Hippocampal formation (tissue), 2 donors: ENCODE measurements around the gene KLHL29.

Experiments
- DNase-seq, 2 donors: peaks; one replicate each; lab custom pipeline; 2025; lab: John Stamatoyannopoulos, UW

KLHL29 gene

DNA sequence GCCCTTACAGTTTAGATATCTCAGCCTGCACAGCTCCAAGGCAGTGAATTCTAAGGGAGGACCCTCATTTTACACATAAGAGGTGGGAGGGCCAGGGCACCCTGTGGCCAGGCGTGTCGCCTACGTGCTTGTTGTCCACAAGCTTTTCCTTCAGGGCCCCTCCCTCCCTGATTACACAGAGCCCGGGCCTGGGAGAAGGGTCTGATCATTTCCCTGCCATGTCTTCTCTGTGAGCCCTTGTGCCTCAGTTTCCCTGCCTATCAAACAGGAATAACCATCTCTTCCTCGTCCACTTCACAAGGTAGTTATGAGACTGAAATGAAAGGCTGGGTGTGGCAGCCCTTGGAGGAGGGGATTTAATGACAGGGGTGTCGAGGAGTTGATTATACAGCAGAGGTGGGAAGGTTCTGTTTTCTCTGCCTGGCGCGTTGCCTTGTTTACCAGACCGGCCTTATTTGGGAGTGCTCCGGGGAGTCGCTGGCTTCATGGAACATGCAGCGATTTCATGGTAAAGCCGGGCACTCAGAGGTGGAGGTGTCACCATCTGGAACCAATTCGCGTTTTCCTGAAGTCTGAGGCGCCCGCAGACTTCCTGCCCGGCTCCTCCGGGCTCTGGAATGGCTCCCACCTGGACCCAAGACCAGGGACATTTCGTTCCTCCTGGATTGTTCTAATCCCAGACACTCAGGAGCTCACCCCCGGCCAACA lies 208.9 kb downstream of the KLHL29 start:
- DNase-seq = no peak

GRCh38 chr2:23594460-23594825 lies 209.5 kb downstream of the KLHL29 start:
- no peak for DNase-seq

GRCh38 chr2:23595021-23595420 lies 210.0 kb downstream of the KLHL29 start:
- no peak for DNase-seq

- DNase-seq = peak; percentile 41 to 62
These were observed 210.7 kb downstream of the KLHL29 start for GRCh38 chr2:23595601-23596251.

DNA sequence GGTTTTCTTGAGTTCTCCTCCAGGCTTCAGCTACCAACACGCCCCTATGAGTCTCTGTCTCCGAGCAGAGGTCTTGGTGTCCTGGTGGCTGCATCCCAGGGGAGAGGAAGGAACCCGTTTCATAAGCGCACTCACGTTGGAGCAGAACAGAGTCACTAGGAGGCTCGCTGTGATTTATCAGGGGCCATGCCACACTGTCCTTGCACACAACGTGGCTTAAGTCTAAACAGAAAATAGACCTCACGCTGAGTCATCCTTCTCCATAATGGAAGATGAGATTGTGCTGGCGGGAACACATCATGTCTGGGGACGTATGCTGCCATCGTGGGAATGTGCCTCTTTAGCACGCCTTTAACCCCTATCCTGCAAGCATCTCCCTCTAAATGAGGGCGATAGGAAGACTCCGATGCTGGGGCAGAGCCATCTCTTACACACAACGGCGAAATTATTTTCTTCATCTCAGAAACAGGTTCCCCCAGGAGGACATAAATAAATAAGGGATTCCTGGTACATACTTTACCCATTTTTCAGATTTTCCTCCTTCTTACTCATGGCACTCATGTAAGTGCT lies 211.4 kb downstream of the KLHL29 start:
- DNase-seq = no peak

GRCh38 chr2:23597687-23598086 lies 212.7 kb downstream of the KLHL29 start:
- DNase-seq = no peak

DNA sequence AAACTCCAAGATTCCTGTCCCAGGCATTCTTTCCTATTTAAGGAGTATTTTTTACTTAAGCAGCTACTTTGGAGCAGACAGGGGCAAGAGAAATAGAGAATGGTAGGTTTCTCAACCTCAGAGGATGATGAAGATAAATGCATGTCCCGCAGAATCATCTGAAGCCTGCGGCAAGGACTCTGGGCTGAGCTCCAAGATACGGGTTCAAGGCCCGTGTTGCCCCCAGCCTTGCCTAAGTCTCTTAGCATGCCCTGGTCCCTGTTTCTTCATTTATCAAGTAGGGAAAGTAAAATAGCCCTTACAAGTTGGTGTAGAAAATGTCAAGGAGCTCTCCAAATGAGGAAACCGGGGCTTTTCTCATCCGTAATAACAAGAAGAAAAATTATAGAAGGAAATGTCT lies 214.0 kb downstream of the KLHL29 start:
- no peak for DNase-seq

DNA sequence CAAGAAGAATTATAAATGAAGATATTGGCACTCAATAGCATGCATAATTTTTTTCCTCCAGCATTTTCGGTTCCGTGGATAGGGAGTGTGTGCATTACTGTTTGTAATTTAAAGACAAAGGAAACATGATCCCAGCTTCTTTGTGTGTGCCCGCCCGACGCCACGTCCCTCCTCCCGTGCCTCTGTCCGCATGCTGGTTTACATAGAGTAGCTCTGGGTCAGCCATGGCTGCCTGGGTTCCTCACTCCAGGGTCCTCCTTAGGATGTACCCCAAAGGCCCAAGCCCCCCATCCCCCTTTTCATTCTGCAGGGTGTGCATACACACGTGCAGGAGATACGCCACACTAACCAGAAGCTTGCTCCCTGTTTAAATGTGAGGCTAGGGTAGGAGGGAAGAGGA lies 214.7 kb downstream of the KLHL29 start:
- DNase-seq = no peak

DNA sequence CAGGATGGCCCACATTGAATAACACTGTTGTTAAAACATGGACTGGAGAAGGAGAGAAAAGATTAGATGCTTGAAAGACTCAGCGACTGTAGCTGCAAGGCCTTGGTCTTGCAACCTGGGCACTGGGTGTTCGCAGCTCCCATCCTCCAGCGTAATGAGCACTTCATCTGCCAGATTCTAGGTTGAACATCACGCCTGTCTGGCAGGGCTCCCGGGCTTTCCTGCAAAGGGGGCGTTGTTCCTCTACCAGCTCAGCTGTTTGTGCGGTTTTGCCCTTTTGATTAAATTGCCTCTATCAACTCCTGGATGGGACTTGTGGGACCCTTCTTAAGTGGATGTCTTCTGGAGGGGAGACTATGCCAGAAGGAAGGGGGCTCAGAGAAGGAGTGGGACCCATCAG lies 215.4 kb downstream of the KLHL29 start:
- no peak for DNase-seq

- no peak for DNase-seq
These were observed 216.5 kb downstream of the KLHL29 start for GRCh38 chr2:23601301-23601965.

- DNase-seq = no peak
These were observed 217.1 kb downstream of the KLHL29 start for GRCh38 chr2:23602116-23602515.

- DNase-seq = no peak
These were observed 218.2 kb downstream of the KLHL29 start for GRCh38 chr2:23603156-23603555.

DNA sequence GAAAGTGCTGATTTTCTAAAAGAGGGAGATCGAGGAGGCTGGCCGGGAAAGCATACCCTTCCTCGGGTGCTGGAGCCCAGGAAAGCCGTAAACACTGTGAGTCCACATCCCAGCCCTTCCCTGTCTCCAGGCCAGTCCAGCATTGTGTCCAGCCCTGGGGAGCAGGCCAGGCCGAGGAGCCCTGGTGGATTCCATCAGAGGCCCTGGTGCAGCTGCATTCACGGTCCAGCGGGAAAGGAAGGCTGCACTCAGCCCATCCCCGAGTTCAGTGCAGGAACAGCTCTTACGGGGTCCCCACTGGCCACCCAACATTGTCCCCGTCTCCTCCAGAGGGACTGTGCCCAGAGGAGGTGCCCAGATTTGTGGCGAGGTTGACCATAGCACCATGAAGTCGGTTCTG lies 218.6 kb downstream of the KLHL29 start:
- DNase-seq = no peak

DNA sequence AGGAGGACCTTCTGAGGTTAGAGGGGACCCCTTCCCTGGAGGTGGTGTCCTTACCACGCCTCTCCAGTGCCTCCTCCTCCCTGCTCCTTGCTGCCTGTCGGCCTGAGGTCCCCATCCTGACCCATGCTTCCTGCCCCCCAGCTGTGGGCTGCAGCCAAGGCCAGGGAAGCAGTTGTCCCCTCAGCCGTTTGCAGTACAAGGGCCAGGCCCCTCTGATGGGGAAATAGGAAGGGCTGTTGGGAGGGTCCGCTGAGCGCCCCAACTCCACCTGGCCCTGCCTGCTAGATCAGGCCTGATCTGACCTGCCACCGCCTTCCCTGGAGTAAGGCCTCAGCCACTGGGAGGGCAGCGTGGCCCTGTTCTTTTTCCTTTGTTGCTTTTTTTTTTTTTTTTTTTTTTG lies 219.8 kb downstream of the KLHL29 start:
- DNase-seq = no peak

GRCh38 chr2:23605236-23605635 lies 220.3 kb downstream of the KLHL29 start:
- no peak for DNase-seq

DNA sequence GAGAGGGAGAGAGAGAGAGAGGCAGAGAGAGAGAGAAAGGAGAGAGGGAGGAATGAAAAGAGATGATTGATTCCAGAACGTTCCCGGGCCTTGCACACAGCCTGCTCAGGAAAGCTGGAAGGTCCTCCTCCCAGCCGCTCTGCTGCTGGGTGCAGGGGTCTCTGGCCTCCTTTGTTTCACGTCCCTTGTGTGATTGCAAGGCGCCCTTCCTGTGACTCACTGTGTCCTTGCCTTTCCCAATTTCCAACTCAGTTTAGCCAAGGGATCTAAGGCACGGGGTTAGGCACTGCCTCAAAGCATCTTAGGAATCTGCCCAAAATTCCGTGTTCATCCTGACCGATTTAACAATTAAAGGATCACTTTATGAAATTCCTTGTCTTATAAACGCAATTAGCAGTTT lies 221.2 kb downstream of the KLHL29 start:
- no peak for DNase-seq

DNA sequence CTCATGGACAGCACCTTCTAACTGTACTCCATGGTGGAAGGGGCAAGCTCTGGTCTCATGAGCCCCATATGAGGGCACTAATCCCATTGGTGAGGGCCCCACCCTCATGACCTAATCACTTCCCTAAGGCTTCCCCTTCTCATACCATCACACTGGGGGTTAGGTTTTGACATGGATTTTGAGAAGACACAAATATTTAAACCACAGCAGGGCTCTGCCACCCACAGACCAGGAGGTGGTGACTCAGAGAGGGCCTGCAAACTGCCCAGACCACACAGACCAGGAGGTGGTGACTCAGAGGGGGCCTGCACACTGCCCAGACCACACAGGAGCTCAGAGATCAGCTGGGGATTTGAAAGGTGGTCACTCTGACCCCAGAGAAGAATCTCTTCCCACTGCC lies 222.0 kb downstream of the KLHL29 start:
- DNase-seq = no peak

- DNase-seq = no peak
These were observed 222.9 kb downstream of the KLHL29 start for GRCh38 chr2:23607925-23608324.

DNA sequence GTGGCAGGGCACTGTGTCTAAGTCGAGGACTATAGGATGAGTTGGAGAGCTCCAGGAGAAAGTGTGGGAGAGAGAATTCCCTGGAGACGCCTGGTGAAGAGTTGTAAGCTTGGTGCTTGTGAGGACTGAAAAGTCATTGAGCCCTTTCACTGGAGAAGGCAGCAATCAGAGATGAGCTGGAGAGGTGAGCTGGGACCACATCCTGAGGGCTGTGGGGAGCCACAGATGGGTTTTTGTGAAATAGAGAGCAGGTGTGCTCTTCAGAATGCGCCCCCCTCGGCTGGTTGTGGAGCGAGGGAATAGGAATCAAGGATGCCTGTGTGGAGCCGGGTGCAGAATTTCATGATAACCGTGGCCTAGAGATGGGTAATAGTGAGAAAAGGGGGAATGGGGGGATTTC lies 224.3 kb downstream of the KLHL29 start:
- no peak for DNase-seq

GRCh38 chr2:23611839-23612238 lies 226.9 kb downstream of the KLHL29 start:
- DNase-seq = no peak

DNA sequence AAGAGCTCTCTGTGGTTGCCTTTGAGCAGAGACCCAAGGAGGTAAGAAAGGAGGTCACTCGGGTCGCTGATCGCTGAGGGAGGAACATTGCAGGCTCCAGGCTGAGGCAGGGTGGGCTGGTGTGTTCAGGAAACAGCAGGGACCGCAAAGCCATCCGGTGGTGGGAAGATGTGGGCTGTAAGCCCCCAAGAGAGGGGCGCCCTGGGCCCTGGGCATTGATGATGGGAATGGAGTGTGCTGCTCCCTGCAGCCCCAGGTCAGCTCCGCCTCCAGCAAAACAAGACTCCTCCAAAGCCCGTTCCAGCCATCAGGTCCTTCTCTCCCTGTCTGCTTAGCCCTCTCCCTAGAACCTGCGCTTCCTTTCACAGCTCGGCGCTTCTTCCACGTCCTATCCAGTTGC lies 229.7 kb downstream of the KLHL29 start:
- no peak for DNase-seq

DNA sequence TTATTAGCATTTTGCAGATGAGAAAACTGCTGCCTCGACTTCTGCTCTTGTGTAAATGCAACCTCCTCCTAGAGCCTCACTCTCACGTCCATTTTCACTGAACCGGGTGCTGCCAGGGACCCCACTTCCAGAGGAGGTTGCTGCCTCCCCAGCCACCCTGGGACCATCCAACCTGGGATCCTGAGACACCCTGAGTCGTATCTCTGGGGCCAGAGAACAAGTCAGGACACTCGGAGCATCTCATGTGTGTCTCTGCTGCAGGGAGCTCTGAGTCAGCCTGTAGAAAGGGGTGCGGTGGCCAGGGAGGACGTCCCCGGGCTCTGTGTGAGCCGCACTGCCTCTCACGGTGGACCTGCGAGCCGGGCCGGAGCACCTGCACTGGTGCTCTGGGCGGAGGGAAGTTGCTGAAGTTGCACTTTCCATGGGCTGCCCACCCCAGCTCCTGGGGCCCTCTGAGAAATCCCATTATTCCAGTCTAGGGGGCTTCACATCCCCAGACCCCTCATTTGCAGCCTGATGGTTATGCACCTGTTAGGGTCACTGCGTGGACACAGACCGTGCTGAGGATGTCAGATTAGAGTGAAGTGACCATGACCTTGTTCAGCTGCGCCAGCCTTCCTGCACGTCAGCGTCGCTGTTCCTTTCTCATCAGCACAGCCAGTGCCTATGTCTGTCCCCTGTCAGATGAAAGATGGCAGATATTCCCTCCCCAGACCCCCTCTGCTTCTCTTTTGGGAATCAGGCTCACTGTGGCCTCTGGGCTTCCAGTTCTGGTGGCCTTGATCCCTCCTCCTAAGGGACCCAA lies 230.4 kb downstream of the KLHL29 start:
- DNase-seq = no peak
